Smooth muscle cell (in vitro differentiated cells): ENCODE results near the gene ROMO1. TPM values are rescaled to one million over a fixed set of nuclear protein-coding genes. Genes with fewer than 3 reads are reported as not detected.

Experiments
- DNase-seq: peaks from one replicate; lab custom pipeline; 2025; ENCODE audit not compliant: unreplicated experiment; lab: John Stamatoyannopoulos, UW
- H2AFZ ChIP-seq: fragments of 200-600 bp; sonication (generic); 2 replicates; pipeline ENCODE4 v1.6.0; 2016; ENCODE audit warnings: antibody characterized with exemption, low read depth, mild to moderate bottlenecking
- H3F3A ChIP-seq: fragments of 200-600 bp; sonication (generic); 2 replicates; pipeline ENCODE4 v1.6.0; 2017; ENCODE audit warnings: antibody characterized with exemption, low read depth
- H3K27ac ChIP-seq: fragments of 200-600 bp; sonication (generic); 2 replicates; pipeline ENCODE4 v1.5.1; 2016; ENCODE audit warnings: low read depth, mild to moderate bottlenecking
- H3K27me3 ChIP-seq: fragments of 200-600 bp; sonication (generic); 2 replicates; pipeline ENCODE4 v1.6.1; 2016; ENCODE audit warnings: low read depth, mild to moderate bottlenecking
- H3K36me3 ChIP-seq: fragments of 200-600 bp; sonication (generic); 2 replicates; pipeline ENCODE4 v1.5.1; 2016; ENCODE audit warnings: low read depth
- H3K4me1 ChIP-seq: fragments of 200-600 bp; sonication (generic); 2 replicates; pipeline ENCODE4 v1.5.1; 2016; ENCODE audit warnings: low read depth
- H3K4me2 ChIP-seq: fragments of 200-600 bp; sonication (generic); 2 replicates; pipeline ENCODE4 v1.6.0; 2016; ENCODE audit warnings: mild to moderate bottlenecking
- H3K4me3 ChIP-seq: fragments of 200-600 bp; sonication (generic); 2 replicates; pipeline ENCODE4 v1.5.1; 2016; ENCODE audit warnings: mild to moderate bottlenecking
- H3K79me2 ChIP-seq: fragments of 200-600 bp; sonication (generic); 2 replicates; pipeline ENCODE4 v1.6.0; 2016; ENCODE audit warnings: low read depth, mild to moderate bottlenecking
- H3K9ac ChIP-seq: fragments of 200-600 bp; sonication (generic); 2 replicates; pipeline ENCODE4 v1.6.0; 2016; ENCODE audit warnings: low read depth
- H3K9me3 ChIP-seq: fragments of 200-600 bp; sonication (generic); replicated peaks from 2 replicates; pipeline ENCODE4 v1.5.1; 2016; ENCODE audit warnings: low read depth
- H4K20me1 ChIP-seq: fragments of 200-600 bp; sonication (generic); 2 replicates; pipeline ENCODE4 v1.6.0; 2016; ENCODE audit warnings: low read depth
- CTCF ChIP-seq: fragments of 200-600 bp; sonication (generic); IDR thresholded peaks from 2 replicates; pipeline ENCODE4 v1.5.1; 2017; ENCODE audit warnings: borderline replicate concordance, mild to moderate bottlenecking, antibody characterized with exemption; ENCODE audit not compliant: insufficient read depth, poor library complexity, severe bottlenecking
- WGBS: methylation state at CpG from one replicate; pipeline ENCODE4 v1.1.7; 2016; ENCODE audit warnings: low lambda C conversion rate; 5-methylcytosine and 5-hydroxymethylcytosine counted together
- polyA plus RNA-seq: library from polyadenylated mRNA; unstranded; fragments of >200 nt; fragmentation: Nextera tagmentation; extraction: Ambion mirVana; gene quantifications from 2 replicates; pipeline ENCODE4 v1.2.1, GENCODE V29; 2016
- total RNA-seq: library from RNA; depleted of rRNA; stranded (reverse); fragments of >200 nt; gene quantifications from 2 replicates; pipeline ENCODE4 v1.2.3, GENCODE V29; 2014

ROMO1 gene
- total and polyA plus RNA-seq, 2 experiments from 2014 or later = 523 to 694 TPM

GRCh38 chr20:35664466-35665206 lies 34.6 kb upstream of the ROMO1 start, which contains the start of the genes CPNE1 and RBM12:
Gene CPNE1 (minus strand): TSS chr20:35664900. CDS start chr20:35632923, 31,977 bp downstream.
Gene RBM12 (minus strand): TSS chr20:35664900. CDS start chr20:35655322, 9,578 bp downstream.
- Histone ChIP-seq H3F3A (no peaks in the 10 kb centered on the region), H4K20me1 (peaks cover 45% of the 10 kb centered on the region), H3K4me2 (peak within 1 kb of the TSS; percentile 95), H3K4me1 (peaks cover 37% of the 10 kb centered on the region), H3K9me3 (no peaks in the 10 kb centered on the region), H3K9ac (peak within 1 kb of the TSS; percentile 97), H3K4me3 (peak within 1 kb of the TSS; percentile 80), H3K79me2 (peaks cover 51% of the 10 kb centered on the region), H3K27ac (peak within 1 kb of the TSS; percentile 93), H2AFZ (peak within 1 kb of the TSS; percentile 57), H3K36me3 (no peaks in the 10 kb centered on the region), H3K27me3 (no peaks in the 10 kb centered on the region)
- no peak for TF ChIP-seq CTCF
- DNase-seq = peak; percentile 80
- WGBS = under 1% methylated on average over 57 of the region's 61 CpGs

GRCh38 chr20:35665949-35666288 lies 33.3 kb upstream of the ROMO1 start:
- WGBS = over 99% methylated on average over 17 of the region's 17 CpGs
- H3K9ac ChIP-seq = no peak overlapping the region

GRCh38 chr20:35669221-35669620 lies 30.0 kb upstream of the ROMO1 start:
- Histone ChIP-seq H3K79me2 (peaks cover 5% of the 10 kb centered on the region), H3F3A (no peaks in the 10 kb centered on the region), H3K4me2 (no peak overlapping the region), H4K20me1 (no peaks in the 10 kb centered on the region), H3K36me3 (peaks cover 6% of the 10 kb centered on the region), H2AFZ (no peak overlapping the region), H3K4me3 (no peak overlapping the region), H3K27me3 (no peaks in the 10 kb centered on the region), H3K9ac (no peak overlapping the region), H3K4me1 (no peaks in the 10 kb centered on the region), H3K9me3 (no peaks in the 10 kb centered on the region), H3K27ac (no peak overlapping the region)
- DNase-seq = no peak
- no peak for TF ChIP-seq CTCF
- WGBS = 93% methylated on average over 5 of the region's 5 CpGs

More at GRCh38 chr20:35665949-35666288, 33.3 kb upstream of the ROMO1 start:
- Histone ChIP-seq H3K79me2 (peaks cover 38% of the 10 kb centered on the region), H3K36me3 (no peaks in the 10 kb centered on the region), H3F3A (no peaks in the 10 kb centered on the region), H4K20me1 (peaks cover 32% of the 10 kb centered on the region), H3K9me3 (no peaks in the 10 kb centered on the region), H3K4me3 (no peak overlapping the region), H3K4me1 (peaks cover 26% of the 10 kb centered on the region), H3K27ac (no peak overlapping the region), H3K4me2 (no peak overlapping the region), H3K27me3 (no peaks in the 10 kb centered on the region), H2AFZ (no peak overlapping the region)
- no peak for TF ChIP-seq CTCF
- DNase-seq = no peak
